ENCODE data around the gene NUP43.
"Not testable (repeated sequence)": the region's sequence is repeated elsewhere in the genome, so short reads cannot be mapped to it uniquely, and the experiment has no call there.

Gene NUP43

GRCh38 chr6:149752600-149753373, 6.5 kb upstream of the NUP43 start:
- Histone ChIP-seq H3K36me3 (ENCODE audit: insufficient read depth, low read length) (peaks cover 15% of the 10 kb centered on the region), H3K4me3 (ENCODE audit: low read depth, low read length, poor library complexity, severe bottlenecking) (no peak overlapping the region), H3K4me2 (ENCODE audit: low read length) (no peak overlapping the region; the same call in 1 of the 2 replicates), H3K79me2 (ENCODE audit: insufficient read depth, low read length) (peaks cover 76% of the 10 kb centered on the region), H3F3A (ENCODE audit: insufficient read depth, low read length) (no peaks in the 10 kb centered on the region), H3K9ac (ENCODE audit: low read length) (no peak overlapping the region), H2AFZ (ENCODE audit: low read length) (no peak overlapping the region), H4K20me1 (ENCODE audit: insufficient read depth, low read length) (0 out of 2 replicates have a peak, but pooled peaks cover 5% of the 10 kb centered on the region), H3K9me3 (ENCODE audit: low read length) (no peaks in the 10 kb centered on the region), H3K27ac (ENCODE audit: low read depth, low read length, poor library complexity, severe bottlenecking) (no peak overlapping the region), H3K9me2 (ENCODE audit: low read depth, low read length) (no peaks in the 10 kb centered on the region), H3K27me3 (ENCODE audit: insufficient read depth, low read length) (no peaks in the 10 kb centered on the region), H3K4me1 (ENCODE audit: insufficient read depth, low read length, severe bottlenecking) (peaks cover 54% of the 10 kb centered on the region)
- TF ChIP-seq CTCF (IDR thresholded peaks at IDR 0.05; ENCODE audit: low read length), result no peak
- TF ChIP-seq EZH2 (IDR thresholded peaks at IDR 0.05; ENCODE audit: borderline replicate concordance, low read length), result no peak

GRCh38 chr6:149751920-149752319, 5.6 kb upstream of the NUP43 start:
- not testable (repeated sequence) for H2AFZ ChIP-seq (ENCODE audit: low read length); H3F3A ChIP-seq (ENCODE audit: insufficient read depth, low read length); H3K27ac ChIP-seq (ENCODE audit: low read depth, low read length, poor library complexity, severe bottlenecking); H4K20me1 ChIP-seq (ENCODE audit: insufficient read depth, low read length); H3K4me2 ChIP-seq (ENCODE audit: low read length); H3K9ac ChIP-seq (ENCODE audit: low read length); H3K27me3 ChIP-seq (ENCODE audit: insufficient read depth, low read length); H3K9me3 ChIP-seq (ENCODE audit: low read length); H3K9me2 ChIP-seq (ENCODE audit: low read depth, low read length); H3K4me3 ChIP-seq (ENCODE audit: low read depth, low read length, poor library complexity, severe bottlenecking)
- Histone ChIP-seq H3K4me1 (ENCODE audit: insufficient read depth, low read length, severe bottlenecking) (peaks cover 56% of the 10 kb centered on the region), H3K36me3 (ENCODE audit: insufficient read depth, low read length) (peaks cover 15% of the 10 kb centered on the region), H3K79me2 (ENCODE audit: insufficient read depth, low read length) (peaks cover 68% of the 10 kb centered on the region)

- peaks cover 62% of the 10 kb centered on the region for H3K79me2 ChIP-seq (ENCODE audit: insufficient read depth, low read length)
- 0 out of 2 replicates have a peak, but pooled peaks cover 5% of the 10 kb centered on the region for H4K20me1 ChIP-seq (ENCODE audit: insufficient read depth, low read length)
- H3K4me2 ChIP-seq (ENCODE audit: low read length), result peak overlapping the region; percentile 99
- peak overlapping the region; percentile 92 for H3K4me3 ChIP-seq (ENCODE audit: low read depth, low read length, poor library complexity, severe bottlenecking)
- peaks cover 11% of the 10 kb centered on the region for H3K36me3 ChIP-seq (ENCODE audit: insufficient read depth, low read length)
- H3K27ac ChIP-seq (ENCODE audit: low read depth, low read length, poor library complexity, severe bottlenecking), result no peak overlapping the region
- no peaks in the 10 kb centered on the region for H3K9me2 ChIP-seq (ENCODE audit: low read depth, low read length)
- H3K9ac ChIP-seq (ENCODE audit: low read length), result no peak overlapping the region; the same call in 1 of the 2 replicates
- TF ChIP-seq EZH2 (IDR thresholded peaks at IDR 0.05; ENCODE audit: borderline replicate concordance, low read length) (no peak), CTCF (IDR thresholded peaks at IDR 0.05; ENCODE audit: low read length) (no peak)
- no peak overlapping the region for H2AFZ ChIP-seq (ENCODE audit: low read length)
- H3K9me3 ChIP-seq (ENCODE audit: low read length), result no peaks in the 10 kb centered on the region
- no peaks in the 10 kb centered on the region for H3F3A ChIP-seq (ENCODE audit: insufficient read depth, low read length)
- no peaks in the 10 kb centered on the region for H3K27me3 ChIP-seq (ENCODE audit: insufficient read depth, low read length)
- peaks cover 61% of the 10 kb centered on the region for H3K4me1 ChIP-seq (ENCODE audit: insufficient read depth, low read length, severe bottlenecking)
These were observed 4.9 kb upstream of the NUP43 start for GRCh38 chr6:149751239-149751638.

Measured in OCI-LY1 (cell line).